Measurements from ENCODE around the gene PLEKHG4. TPM values are rescaled to one million over a fixed set of nuclear protein-coding genes. Genes with fewer than 3 reads are reported as not detected.

Gene PLEKHG4
- total RNA-seq, 1 experiment from 2014 or later: 14.0 TPM

DNA sequence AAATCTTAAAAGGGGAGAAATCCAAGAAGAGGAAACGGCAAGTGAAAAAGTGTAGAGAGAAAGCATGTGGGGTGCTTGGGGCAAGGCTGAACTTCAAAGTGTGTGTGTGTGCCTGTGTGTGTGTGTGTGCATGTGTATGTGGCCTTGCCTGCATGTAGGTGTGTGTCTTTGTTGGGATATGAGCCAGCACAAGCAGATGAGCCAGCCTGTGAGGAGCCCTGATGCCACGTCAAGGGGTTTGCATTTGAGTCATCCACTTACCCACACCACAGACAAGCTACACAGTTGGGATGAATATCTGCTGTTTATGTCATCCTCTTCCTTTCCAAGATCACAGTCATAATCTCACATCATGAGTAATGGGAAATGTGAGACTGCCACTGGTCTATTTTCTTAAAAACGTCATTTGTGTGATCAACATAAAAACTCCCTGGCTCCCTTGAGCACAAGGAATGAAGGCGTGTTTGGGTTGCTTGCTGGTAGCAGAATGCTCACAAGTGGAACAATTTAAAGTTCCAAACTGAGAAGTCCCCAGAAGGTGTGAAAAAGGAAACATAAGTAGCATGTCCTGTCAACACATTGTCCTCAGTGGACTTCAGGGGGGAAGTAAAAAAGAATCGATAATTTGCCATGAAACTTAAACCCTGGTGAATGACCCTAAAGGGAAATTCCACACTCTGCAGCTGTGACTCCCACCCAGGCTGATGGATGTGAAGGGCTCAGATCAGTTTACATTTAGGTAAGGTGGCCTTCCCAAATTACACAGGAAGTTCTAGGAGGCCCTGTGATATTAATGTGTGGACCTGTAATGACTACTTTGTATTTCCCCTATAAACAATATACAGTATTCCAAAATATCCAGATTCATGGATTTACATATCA lies 32.5 kb downstream of the PLEKHG4 start:
- H3K4me2 ChIP-seq: peak overlapping the region; percentile 59
- H3K4me1 ChIP-seq (replicated peaks; ENCODE audit: insufficient read depth): peaks cover 23% of the 10 kb centered on the region
- H3K9me2 ChIP-seq (ENCODE audit: insufficient read depth): no peaks in the 10 kb centered on the region
- peak overlapping the region; percentile 70 for H3K27ac ChIP-seq
- intact Hi-C loops (cut with micrococcal nuclease; ENCODE audit: unreplicated experiment): no loop called here
- POLR2A ChIA-PET (ENCODE audit: unreplicated experiment): interaction anchor here (0.5 to 0.6 kb wide), 3 partner anchors 42 to 101 kb away, joined by 3 to 14 read pairs (median 5); no protein-coding TSS in a partner anchor
- no peaks in the 10 kb centered on the region for H3K27me3 ChIP-seq (ENCODE audit: insufficient read depth, low read depth)
- H3F3A ChIP-seq (ENCODE audit: insufficient read depth, low read depth): peaks cover 14% of the 10 kb centered on the region; the same call in 1 of the 2 replicates
- H4K20me1 ChIP-seq (ENCODE audit: insufficient read depth): no peaks in the 10 kb centered on the region
- H3K4me3 ChIP-seq: no peak overlapping the region
- H3K36me3 ChIP-seq (ENCODE audit: low read depth): no peaks in the 10 kb centered on the region
- TF ChIP-seq EZH2 (IDR thresholded peaks at IDR 0.05; ENCODE audit: low read depth): no peak
- TF ChIP-seq, protein P1, sequence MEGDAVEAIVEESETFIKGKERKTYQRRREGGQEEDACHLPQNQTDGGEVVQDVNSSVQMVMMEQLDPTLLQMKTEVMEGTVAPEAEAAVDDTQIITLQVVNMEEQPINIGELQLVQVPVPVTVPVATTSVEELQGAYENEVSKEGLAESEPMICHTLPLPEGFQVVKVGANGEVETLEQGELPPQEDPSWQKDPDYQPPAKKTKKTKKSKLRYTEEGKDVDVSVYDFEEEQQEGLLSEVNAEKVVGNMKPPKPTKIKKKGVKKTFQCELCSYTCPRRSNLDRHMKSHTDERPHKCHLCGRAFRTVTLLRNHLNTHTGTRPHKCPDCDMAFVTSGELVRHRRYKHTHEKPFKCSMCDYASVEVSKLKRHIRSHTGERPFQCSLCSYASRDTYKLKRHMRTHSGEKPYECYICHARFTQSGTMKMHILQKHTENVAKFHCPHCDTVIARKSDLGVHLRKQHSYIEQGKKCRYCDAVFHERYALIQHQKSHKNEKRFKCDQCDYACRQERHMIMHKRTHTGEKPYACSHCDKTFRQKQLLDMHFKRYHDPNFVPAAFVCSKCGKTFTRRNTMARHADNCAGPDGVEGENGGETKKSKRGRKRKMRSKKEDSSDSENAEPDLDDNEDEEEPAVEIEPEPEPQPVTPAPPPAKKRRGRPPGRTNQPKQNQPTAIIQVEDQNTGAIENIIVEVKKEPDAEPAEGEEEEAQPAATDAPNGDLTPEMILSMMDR (conservative IDR thresholded peaks at IDR 0.05): no peak
- H3K9me3 ChIP-seq (ENCODE audit: insufficient read depth, low read depth): no peaks in the 10 kb centered on the region
- H2AFZ ChIP-seq: no peak overlapping the region
- H3K79me2 ChIP-seq (ENCODE audit: low read depth): no peaks in the 10 kb centered on the region
- CTCF ChIA-PET: interaction anchor here (0.5 kb wide), 1 partner anchor 68 kb away, joined by 3 read pairs; no protein-coding TSS in a partner anchor
- peak; percentile 51 to 95 for DNase-seq
- TSS peak; percentile 98 for BruUV-seq (replicated peaks)

DNA sequence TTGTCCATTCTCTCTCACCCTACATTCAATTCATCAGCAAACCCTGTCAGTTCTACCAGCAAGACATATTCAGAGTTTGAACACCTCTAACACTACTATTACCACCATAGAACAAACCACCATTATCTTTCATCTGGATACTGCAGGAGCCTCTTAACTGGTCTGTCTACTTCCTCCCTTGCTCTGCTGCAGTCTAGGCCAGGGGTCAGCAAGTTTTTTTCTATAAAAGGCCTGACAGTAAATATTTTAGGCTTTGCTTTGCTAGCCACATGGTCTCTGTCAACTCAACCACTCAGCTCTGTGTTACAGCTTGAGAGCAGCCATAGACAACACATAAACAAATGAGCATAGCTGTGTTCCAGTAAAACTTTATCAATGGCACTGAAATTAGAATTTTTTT lies 33.4 kb downstream of the PLEKHG4 start:
- no peaks in the 10 kb centered on the region for H3K36me3 ChIP-seq (ENCODE audit: low read depth)
- H3K4me2 ChIP-seq: peak overlapping the region; percentile 59
- H3K79me2 ChIP-seq (ENCODE audit: low read depth): no peaks in the 10 kb centered on the region
- no peaks in the 10 kb centered on the region for H3K9me2 ChIP-seq (ENCODE audit: insufficient read depth)
- peak in 1 of 2 experiments; percentile 52 for DNase-seq
- intact Hi-C loops (cut with micrococcal nuclease; ENCODE audit: unreplicated experiment): no loop called here
- BruUV-seq (replicated peaks): no TSS peak
- H3K4me1 ChIP-seq (replicated peaks; ENCODE audit: insufficient read depth): peaks cover 23% of the 10 kb centered on the region
- no peak overlapping the region for H3K4me3 ChIP-seq
- CTCF ChIA-PET: interaction anchor here (0.7 kb wide), 1 partner anchor 28 kb away, joined by 4 read pairs; no protein-coding TSS in a partner anchor
- no peaks in the 10 kb centered on the region for H3K27me3 ChIP-seq (ENCODE audit: insufficient read depth, low read depth)
- H3K27ac ChIP-seq: peak overlapping the region; percentile 70
- H4K20me1 ChIP-seq (ENCODE audit: insufficient read depth): no peaks in the 10 kb centered on the region
- 0 out of 2 replicates have a peak overlapping the region, but pooled peaks have one; percentile 20 for H2AFZ ChIP-seq
- POLR2A ChIA-PET (ENCODE audit: unreplicated experiment): no interaction called here
- no peak for TF ChIP-seq EZH2 (IDR thresholded peaks at IDR 0.05; ENCODE audit: low read depth)
- TF ChIP-seq, protein P1 (conservative IDR thresholded peaks at IDR 0.05): no peak
- no peaks in the 10 kb centered on the region for H3K9me3 ChIP-seq (ENCODE audit: insufficient read depth, low read depth)
- H3F3A ChIP-seq (ENCODE audit: insufficient read depth, low read depth): peaks cover 14% of the 10 kb centered on the region; the same call in 1 of the 2 replicates

DNA sequence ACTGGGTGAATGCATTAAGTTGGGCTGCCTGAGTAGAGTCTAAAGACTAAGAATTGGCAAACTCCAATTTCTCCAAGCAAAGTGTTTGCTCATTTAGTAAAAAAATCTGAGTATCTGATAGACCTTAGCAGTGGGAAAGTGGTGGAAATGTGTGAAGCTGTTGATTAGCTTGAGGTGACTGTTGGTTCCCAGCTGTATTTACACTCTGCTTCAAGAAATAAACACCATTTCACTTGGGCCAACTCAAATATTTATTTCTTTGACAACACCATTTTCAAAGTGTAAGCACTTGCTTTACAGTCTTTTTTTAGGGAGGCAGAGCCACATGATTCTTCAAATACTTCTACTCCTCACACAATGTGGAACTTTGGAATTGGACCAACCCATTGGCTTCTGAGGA lies 38.5 kb downstream of the PLEKHG4 start:
- Histone ChIP-seq H3K27me3 (ENCODE audit: insufficient read depth, low read depth) (no peaks in the 10 kb centered on the region), H4K20me1 (ENCODE audit: insufficient read depth) (no peaks in the 10 kb centered on the region), H3K27ac (no peak overlapping the region), H3K9me2 (ENCODE audit: insufficient read depth) (no peaks in the 10 kb centered on the region), H2AFZ (no peak overlapping the region), H3K4me2 (no peak overlapping the region), H3F3A (ENCODE audit: insufficient read depth, low read depth) (peaks cover 4% of the 10 kb centered on the region; the same call in 1 of the 2 replicates), H3K36me3 (ENCODE audit: low read depth) (no peaks in the 10 kb centered on the region), H3K9me3 (ENCODE audit: insufficient read depth, low read depth) (no peaks in the 10 kb centered on the region), H3K4me1 (replicated peaks; ENCODE audit: insufficient read depth) (peaks cover 6% of the 10 kb centered on the region), H3K4me3 (no peak overlapping the region), H3K79me2 (ENCODE audit: low read depth) (no peaks in the 10 kb centered on the region)
- TF ChIP-seq, protein P1 (conservative IDR thresholded peaks at IDR 0.05): no peak
- no peak for TF ChIP-seq EZH2 (IDR thresholded peaks at IDR 0.05; ENCODE audit: low read depth)
- intact Hi-C loops (cut with micrococcal nuclease; ENCODE audit: unreplicated experiment): no loop called here
- no peak for DNase-seq
- no TSS peak for BruUV-seq (replicated peaks)
- ChIA-PET CTCF (no interaction called here), POLR2A (ENCODE audit: unreplicated experiment) (no interaction called here)

Measured in PC-9 (cell line).